T-helper 9 cell (primary cell): ENCODE data around the gene KSR2.
"Not testable (repeated sequence)": the region's sequence is repeated elsewhere in the genome, so short reads cannot be mapped to it uniquely, and the experiment has no call there.

Source experiments
- DNase-seq: peaks from one replicate; pipeline ENCODE4 v3.0.0-alpha.2; 2020

KSR2 gene

GRCh38 chr12:117680312-117680711, 288.5 kb downstream of the KSR2 start:
- DNase-seq: no peak

- DNase-seq: no peak
Measured at GRCh38 chr12:117679776-117680175, 289.0 kb downstream of the KSR2 start.

GRCh38 chr12:117674763-117675162, 294.0 kb downstream of the KSR2 start:
- DNase-seq: no peak

- DNase-seq: no peak
Measured at GRCh38 chr12:117674313-117674712, 294.5 kb downstream of the KSR2 start.

GRCh38 chr12:117671734-117672133, 297.1 kb downstream of the KSR2 start:
- no peak for DNase-seq

- no peak for DNase-seq
Measured at GRCh38 chr12:117664169-117664568, 304.6 kb downstream of the KSR2 start.

- no peak for DNase-seq
Measured at GRCh38 chr12:117662620-117663395, 306.0 kb downstream of the KSR2 start.

- DNase-seq: no peak
Measured at GRCh38 chr12:117662220-117662619, 306.6 kb downstream of the KSR2 start.

- no peak for DNase-seq
Measured at GRCh38 chr12:117661471-117661870, 307.3 kb downstream of the KSR2 start.

- no peak for DNase-seq
Measured at GRCh38 chr12:117660896-117661295, 307.9 kb downstream of the KSR2 start.

- no peak for DNase-seq
Measured at GRCh38 chr12:117658226-117658625, 310.6 kb downstream of the KSR2 start.

- DNase-seq: no peak
Measured at GRCh38 chr12:117649796-117650195, 319.0 kb downstream of the KSR2 start.

GRCh38 chr12:117646520-117646919, 322.3 kb downstream of the KSR2 start:
- no peak for DNase-seq

- no peak for DNase-seq
Measured at GRCh38 chr12:117645473-117645872, 323.3 kb downstream of the KSR2 start.

GRCh38 chr12:117643971-117644370, 324.8 kb downstream of the KSR2 start:
- DNase-seq: no peak

GRCh38 chr12:117641885-117642284, 326.9 kb downstream of the KSR2 start:
- no peak for DNase-seq

GRCh38 chr12:117640511-117640910, 328.3 kb downstream of the KSR2 start:
- no peak for DNase-seq

GRCh38 chr12:117629454-117629853, 339.3 kb downstream of the KSR2 start:
- no peak for DNase-seq

GRCh38 chr12:117628711-117629110, 340.1 kb downstream of the KSR2 start:
- not testable (repeated sequence) for DNase-seq

GRCh38 chr12:117622741-117623140, 346.0 kb downstream of the KSR2 start:
- no peak for DNase-seq

GRCh38 chr12:117622087-117622486, 346.7 kb downstream of the KSR2 start:
- DNase-seq: no peak

GRCh38 chr12:117607778-117608177, 361.0 kb downstream of the KSR2 start:
- no peak for DNase-seq

- DNase-seq: no peak
Measured at GRCh38 chr12:117606945-117607344, 361.8 kb downstream of the KSR2 start.

- no peak for DNase-seq
Measured at GRCh38 chr12:117606024-117606423, 362.8 kb downstream of the KSR2 start.
